Body of pancreas (tissue), 4 donors: ENCODE results near the gene TCF7. TPM values are rescaled to one million over a fixed set of nuclear protein-coding genes. Genes with fewer than 3 reads are reported as not detected.

Experiments
- ATAC-seq: fragments of 150-250 bp; one replicate; pipeline ENCODE4 v1.9.1; 2016
- DNase-seq, 4 donors: peaks; one replicate each; pipeline ENCODE4 v3.0.0-alpha.2; 2019
- H3K27ac ChIP-seq, 4 donors: fragments of 200-600 bp; sonication (generic); 1 replicate in 3 of 4; 2 replicates in 1 of 4; pipeline versions ENCODE4 v1.5.1 to v1.6.1; 2016 to 2019; ENCODE audit warnings: mild to moderate bottlenecking in 1 of 4, mixed read lengths in 1 of 4, moderate library complexity in 1 of 4
- H3K27me3 ChIP-seq, 2 donors: fragments of 200-600 bp; sonication (generic); one replicate each; pipeline ENCODE4 v1.6.0; 2016; ENCODE audit warnings: mild to moderate bottlenecking in 1 of 2
- H3K36me3 ChIP-seq, 2 donors: fragments of 200-600 bp; sonication (generic); replicated peaks in 1 of 2; 2 replicates each; pipeline ENCODE4 v1.5.1; 2016; ENCODE audit warnings: low read depth in 2 of 2; ENCODE audit not compliant: insufficient read depth in 1 of 2
- H3K4me1 ChIP-seq: fragments of 200-600 bp; sonication (generic); one replicate; pipeline ENCODE4 v1.6.0; 2016
- H3K4me3 ChIP-seq, 2 donors: fragments of 200-600 bp; sonication (generic); 1 replicate in 1 of 2; 2 replicates in 1 of 2; pipeline ENCODE4 v1.5.1; 2016 to 2019
- H3K9me3 ChIP-seq, 3 donors: fragments of 200-600 bp; sonication (generic); 1 replicate in 2 of 3; 2 replicates in 1 of 3; pipeline ENCODE4 v1.5.1; 2016
- POLR2A ChIP-seq, 3 donors: fragments of 450-650 bp; IDR thresholded peaks; one replicate each; pipeline ENCODE4 v1.6.1; 2016; ENCODE audit warnings: antibody characterized with exemption in 3 of 3, mild to moderate bottlenecking in 2 of 3
- WGBS, 2 donors: methylation state at CpG; one replicate each; pipeline ENCODE4 v1.1.5; 2017; 5-methylcytosine and 5-hydroxymethylcytosine counted together
- intact Hi-C: fragments of 100-400 bp; cut with DNase I; formaldehyde crosslinking; loops from one replicate; pipeline ENCODE4 v1.15.1; 2023
- total RNA-seq, 2 donors: library from RNA; depleted of rRNA; stranded (reverse); fragments of >200 nt; gene quantifications; one replicate each; pipeline ENCODE4 v1.1.0, GENCODE V29; 2016
- TF ChIP-seq, protein P1 (sequence below), 7 experiments: fragments of 450-650 bp in 4 of 7; fragments of 200-600 bp in 3 of 7; sonication (generic) in 3 of 7; IDR thresholded peaks; one replicate each; pipeline ENCODE4 v1.5.1; 2016 to 2019; ENCODE audit warnings: antibody characterized with exemption in 7 of 7

The TCF7 gene
- total RNA-seq, 2 donors from 2014 or later = 6.3 to 9.1 TPM

DNA sequence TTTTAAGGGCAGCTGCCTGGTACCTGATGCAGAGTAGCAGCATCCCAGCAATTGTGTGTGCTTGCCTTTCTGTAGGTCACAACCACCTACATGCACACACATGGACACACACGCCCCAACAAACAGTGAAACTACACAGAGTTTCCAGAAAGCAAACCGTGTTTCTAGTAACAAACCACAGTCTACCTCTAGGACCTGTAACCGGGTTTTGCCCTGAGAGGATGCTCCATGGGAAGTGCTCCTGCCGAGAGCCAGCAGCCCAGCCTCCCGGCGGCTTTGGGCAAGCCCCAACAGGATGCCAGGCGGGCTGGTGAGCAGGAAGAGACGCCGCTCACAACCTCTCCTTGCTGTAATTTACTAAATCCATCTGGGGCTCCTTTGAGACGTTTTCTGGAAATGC is 4.1 kb upstream of the TCF7 start:
- Histone ChIP-seq H3K27ac (no peak overlapping the region), H3K27me3 (no peaks in the 10 kb centered on the region), H3K4me3 (no peak overlapping the region), H3K36me3 (no peaks in the 10 kb centered on the region), H3K9me3 (no peaks in the 10 kb centered on the region), H3K4me1 (peaks cover 13% of the 10 kb centered on the region)
- 68 to 73% methylated on average over 10 of the region's 10 CpGs for WGBS, 2 donors
- DNase-seq (no peak), ATAC-seq (no peak)
- intact Hi-C loops = no loop called here
- TF ChIP-seq, protein P1, sequence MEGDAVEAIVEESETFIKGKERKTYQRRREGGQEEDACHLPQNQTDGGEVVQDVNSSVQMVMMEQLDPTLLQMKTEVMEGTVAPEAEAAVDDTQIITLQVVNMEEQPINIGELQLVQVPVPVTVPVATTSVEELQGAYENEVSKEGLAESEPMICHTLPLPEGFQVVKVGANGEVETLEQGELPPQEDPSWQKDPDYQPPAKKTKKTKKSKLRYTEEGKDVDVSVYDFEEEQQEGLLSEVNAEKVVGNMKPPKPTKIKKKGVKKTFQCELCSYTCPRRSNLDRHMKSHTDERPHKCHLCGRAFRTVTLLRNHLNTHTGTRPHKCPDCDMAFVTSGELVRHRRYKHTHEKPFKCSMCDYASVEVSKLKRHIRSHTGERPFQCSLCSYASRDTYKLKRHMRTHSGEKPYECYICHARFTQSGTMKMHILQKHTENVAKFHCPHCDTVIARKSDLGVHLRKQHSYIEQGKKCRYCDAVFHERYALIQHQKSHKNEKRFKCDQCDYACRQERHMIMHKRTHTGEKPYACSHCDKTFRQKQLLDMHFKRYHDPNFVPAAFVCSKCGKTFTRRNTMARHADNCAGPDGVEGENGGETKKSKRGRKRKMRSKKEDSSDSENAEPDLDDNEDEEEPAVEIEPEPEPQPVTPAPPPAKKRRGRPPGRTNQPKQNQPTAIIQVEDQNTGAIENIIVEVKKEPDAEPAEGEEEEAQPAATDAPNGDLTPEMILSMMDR (IDR thresholded peaks at IDR 0.05) = no peak
- no peak for TF ChIP-seq POLR2A (IDR thresholded peaks at IDR 0.05)

DNA sequence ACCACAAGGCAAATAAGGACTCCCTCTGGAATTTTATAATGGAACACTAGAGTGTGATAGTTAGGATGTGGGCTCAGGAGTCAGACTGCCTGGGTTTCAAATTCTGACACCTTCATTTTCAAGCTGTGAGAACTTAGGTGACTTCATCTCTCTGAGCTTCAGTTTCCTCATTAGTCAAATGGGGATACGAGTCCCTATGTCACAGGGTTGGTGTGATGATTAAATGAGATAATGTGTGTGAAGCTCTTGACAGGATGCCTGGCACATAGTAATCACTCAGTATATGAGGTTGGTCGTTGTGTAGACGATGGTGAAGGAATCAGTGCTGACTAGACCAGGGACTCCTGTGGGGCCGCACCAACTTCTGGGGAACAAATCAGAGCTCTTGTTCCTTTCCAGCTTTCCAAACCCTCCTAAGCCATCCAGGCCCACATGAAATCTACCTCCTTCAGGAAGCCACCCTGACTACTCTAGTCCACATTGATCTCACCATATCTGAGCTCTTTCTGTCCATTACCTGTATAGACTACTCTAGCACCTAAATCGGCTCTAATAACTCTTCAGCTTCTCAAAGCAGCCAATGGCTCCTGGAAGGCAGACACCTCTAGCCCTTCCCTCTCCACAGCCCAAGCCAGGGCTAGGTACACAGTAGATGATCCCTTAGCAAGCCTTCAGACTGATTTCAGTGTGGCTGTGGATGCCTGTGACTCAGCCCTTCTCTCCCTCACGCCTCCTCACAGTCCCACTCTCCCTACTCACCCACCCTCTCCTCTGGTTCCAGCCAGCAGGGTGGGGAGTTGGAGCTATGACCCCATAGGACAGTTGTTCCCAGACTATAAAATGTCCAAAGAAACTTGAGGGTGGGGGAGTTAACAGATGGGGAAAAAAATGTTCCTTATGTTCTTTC is 2.5 kb upstream of the TCF7 start:
- intact Hi-C loops = no loop called here

DNA sequence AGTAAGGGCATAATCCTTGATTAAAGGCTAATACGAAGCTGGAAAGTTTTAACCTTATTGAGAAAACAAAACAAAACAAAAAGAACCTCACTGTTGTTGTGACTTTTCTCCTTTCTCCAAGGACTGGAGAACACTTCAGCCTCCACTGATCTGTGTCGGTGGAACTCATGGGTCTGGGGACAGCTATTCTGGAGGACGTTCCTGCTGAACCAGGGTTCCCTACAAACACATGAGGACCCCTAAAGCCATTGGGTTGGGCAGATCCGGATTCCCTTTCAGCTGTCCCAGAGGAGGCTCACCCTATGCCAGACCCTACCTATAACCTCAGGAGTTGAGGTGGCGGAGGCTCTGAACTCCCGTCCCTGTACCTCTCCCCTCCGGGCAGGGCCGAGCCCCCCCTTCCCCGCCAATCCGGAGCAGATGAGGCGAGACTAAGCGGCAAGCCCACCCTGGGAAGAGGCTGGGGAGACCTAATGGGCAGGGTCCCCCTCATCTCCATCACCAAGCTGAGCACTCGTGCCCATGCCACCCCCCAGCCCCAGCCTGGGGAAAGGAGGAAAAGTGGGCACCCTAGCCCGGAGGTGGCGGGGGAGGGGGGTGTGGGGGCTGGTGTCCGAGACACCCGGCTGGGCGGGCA is 1.6 kb upstream of the TCF7 start:
- H3K9me3 ChIP-seq = no peaks in the 10 kb centered on the region
- no peaks in the 10 kb centered on the region for H3K27me3 ChIP-seq
- peaks cover 22% of the 10 kb centered on the region for H3K4me1 ChIP-seq
- DNase-seq (no peak), ATAC-seq (no peak)
- 55 to 57% methylated on average over 10 to 18 of the region's 18 CpGs for WGBS, 2 donors
- H3K27ac ChIP-seq = no peak overlapping the region
- no peaks in the 10 kb centered on the region for H3K36me3 ChIP-seq
- H3K4me3 ChIP-seq = no peak overlapping the region
- intact Hi-C loops = no loop called here
- TF ChIP-seq, protein P1 (IDR thresholded peaks at IDR 0.05) = no peak
- no peak for TF ChIP-seq POLR2A (IDR thresholded peaks at IDR 0.05)

More for the DNA sequence above, 2.5 kb upstream of the TCF7 start:
- TF ChIP-seq, protein P1 (IDR thresholded peaks at IDR 0.05) = no peak
- no peak for TF ChIP-seq POLR2A (IDR thresholded peaks at IDR 0.05)
- no peak overlapping the region for H3K4me3 ChIP-seq
- H3K4me1 ChIP-seq = peaks cover 22% of the 10 kb centered on the region
- no peak for ATAC-seq
- H3K9me3 ChIP-seq = no peaks in the 10 kb centered on the region
- H3K27ac ChIP-seq = no peak overlapping the region
- no peaks in the 10 kb centered on the region for H3K27me3 ChIP-seq
- DNase-seq = no peak
- 77 to 79% methylated on average over 6 of the region's 6 CpGs for WGBS, 2 donors
- H3K36me3 ChIP-seq = no peaks in the 10 kb centered on the region

DNA sequence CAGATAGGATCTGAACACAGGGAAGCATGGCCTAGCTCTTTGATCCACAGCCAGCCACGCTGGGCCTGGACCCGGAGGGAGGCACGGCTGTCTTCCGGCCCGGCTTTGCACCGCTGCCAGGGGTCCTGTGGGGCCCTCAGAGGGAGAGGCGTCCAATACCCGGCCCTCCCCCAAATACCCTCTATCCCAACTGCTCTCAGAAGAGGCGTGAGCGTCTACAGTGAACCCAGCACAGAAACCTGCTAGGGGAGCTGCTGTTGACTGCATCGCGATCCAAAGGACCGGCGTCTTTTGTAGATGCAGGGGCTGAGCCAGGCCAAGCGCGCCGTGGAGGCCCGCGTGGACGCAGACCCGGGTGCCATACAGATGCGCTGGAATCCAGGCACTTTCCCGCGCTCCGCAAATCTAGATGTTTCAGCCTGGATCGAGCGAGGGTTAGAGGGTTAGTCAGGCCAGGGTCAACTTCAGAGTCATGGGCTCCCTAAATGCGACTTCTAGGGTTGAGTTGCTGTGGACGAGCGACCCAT is 1.1 kb upstream of the TCF7 start:
- Histone ChIP-seq H3K27ac (no peak overlapping the region), H3K4me3 (no peak overlapping the region), H3K36me3 (no peaks in the 10 kb centered on the region), H3K27me3 (no peaks in the 10 kb centered on the region), H3K9me3 (no peaks in the 10 kb centered on the region), H3K4me1 (peaks cover 22% of the 10 kb centered on the region)
- no peak for TF ChIP-seq POLR2A (IDR thresholded peaks at IDR 0.05)
- TF ChIP-seq, protein P1 (IDR thresholded peaks at IDR 0.05) = no peak
- ATAC-seq (no peak), DNase-seq (no peak)
- intact Hi-C loops = no loop called here
- WGBS, 2 donors = 15 to 45% methylated on average over 4 to 30 of the region's 30 CpGs
